Coronary artery (tissue), 2 donors: ENCODE measurements around the gene RUFY3.

Experiments used
- DNase-seq: peaks from one replicate; pipeline ENCODE4 v3.0.0-alpha.2; 2017; ENCODE audit warnings: low spot score
- H3K27ac ChIP-seq, 2 donors: fragments of 200-600 bp; sonication (generic); one replicate each; pipeline ENCODE4 v1.5.1; 2016 to 2019
- H3K4me3 ChIP-seq: fragments of 200-600 bp; sonication (generic); 2 replicates; pipeline ENCODE4 v1.5.1; 2016; ENCODE audit warnings: mild to moderate bottlenecking, moderate library complexity
- CTCF ChIP-seq: fragments of 200-600 bp; sonication (generic); IDR thresholded peaks from one replicate; pipeline ENCODE4 v1.5.1; 2019; ENCODE audit warnings: antibody characterized with exemption

The RUFY3 gene

GRCh38 chr4:70793626-70794025 lies 71.9 kb downstream of the RUFY3 start:
- no peak for TF ChIP-seq CTCF
- H3K27ac ChIP-seq, result no peak overlapping the region
- no peak overlapping the region for H3K4me3 ChIP-seq
- DNase-seq, result no peak

- H3K4me3 ChIP-seq, result no peak overlapping the region
- no peak for DNase-seq
- no peak for TF ChIP-seq CTCF
- no peak overlapping the region for H3K27ac ChIP-seq
Measured at GRCh38 chr4:70801265-70801809, 79.6 kb downstream of the RUFY3 start.

GRCh38 chr4:70802928-70803580 lies 81.3 kb downstream of the RUFY3 start:
- no peak overlapping the region for H3K27ac ChIP-seq
- DNase-seq, result no peak
- no peak overlapping the region for H3K4me3 ChIP-seq
- no peak for TF ChIP-seq CTCF

GRCh38 chr4:70808151-70808550 lies 86.4 kb downstream of the RUFY3 start:
- Histone ChIP-seq H3K4me3 (no peak overlapping the region), H3K27ac (no peak overlapping the region)
- no peak for TF ChIP-seq CTCF
- DNase-seq, result no peak

- TF ChIP-seq CTCF, result no peak
- no peak for DNase-seq
- Histone ChIP-seq H3K27ac (no peak overlapping the region), H3K4me3 (no peak overlapping the region)
Measured at GRCh38 chr4:70815370-70815769, 93.6 kb downstream of the RUFY3 start.

- Histone ChIP-seq H3K27ac (no peak overlapping the region), H3K4me3 (no peak overlapping the region)
- TF ChIP-seq CTCF, result no peak
- no peak for DNase-seq
Measured at GRCh38 chr4:70816894-70817293, 95.1 kb downstream of the RUFY3 start.

- H3K4me3 ChIP-seq, result no peak overlapping the region
- no peak for TF ChIP-seq CTCF
- no peak overlapping the region for H3K27ac ChIP-seq
- no peak for DNase-seq
Measured at GRCh38 chr4:70818173-70818855, 96.5 kb downstream of the RUFY3 start.
